HG03135 (cell line): Measurements from ENCODE around the gene FLNB.

Experiments used
- ATAC-seq: cut with Tn5 transposase; IDR thresholded peaks from one replicate; pipeline ENCODE4 v1.9.1; 2021; ENCODE audit warnings: mild to moderate bottlenecking, moderate library complexity; ENCODE audit not compliant: unreplicated experiment

The FLNB gene

GRCh38 chr3:58027704-58028317 is 19.6 kb downstream of the FLNB start:
- no peak for ATAC-seq

- ATAC-seq: no peak
Measured at GRCh38 chr3:58028902-58029301, 20.7 kb downstream of the FLNB start.

GRCh38 chr3:58029842-58030584 is 21.8 kb downstream of the FLNB start:
- ATAC-seq: no peak

- no peak for ATAC-seq
Measured at GRCh38 chr3:58032186-58032585, 24.0 kb downstream of the FLNB start.

- ATAC-seq: peak; percentile 95
Measured at GRCh38 chr3:58034738-58035523, 26.7 kb downstream of the FLNB start.

- no peak for ATAC-seq
Measured at GRCh38 chr3:58035524-58036255, 27.5 kb downstream of the FLNB start.

- ATAC-seq: no peak
Measured at GRCh38 chr3:58036293-58037032, 28.2 kb downstream of the FLNB start.

GRCh38 chr3:58037141-58037910 is 29.1 kb downstream of the FLNB start:
- no peak for ATAC-seq

- ATAC-seq: no peak
Measured at GRCh38 chr3:58038675-58039292, 30.6 kb downstream of the FLNB start.

GRCh38 chr3:58039601-58040000 is 31.4 kb downstream of the FLNB start:
- no peak for ATAC-seq

GRCh38 chr3:58041182-58041825 is 33.1 kb downstream of the FLNB start:
- ATAC-seq: peak; percentile 4

- peak; percentile 85 for ATAC-seq
Measured at GRCh38 chr3:58041826-58042324, 33.7 kb downstream of the FLNB start.

- ATAC-seq: no peak
Measured at GRCh38 chr3:58042947-58043707, 34.9 kb downstream of the FLNB start.

GRCh38 chr3:58043933-58044332 is 35.7 kb downstream of the FLNB start:
- ATAC-seq: no peak

GRCh38 chr3:58044691-58045483 is 36.7 kb downstream of the FLNB start:
- no peak for ATAC-seq

GRCh38 chr3:58047826-58048225 is 39.6 kb downstream of the FLNB start:
- ATAC-seq: no peak

GRCh38 chr3:58048301-58048700 is 40.1 kb downstream of the FLNB start:
- ATAC-seq: no peak
